GM10248 (cell line): ENCODE results near the gene UQCR11.
"Not testable (repeated sequence)": the region's sequence is repeated elsewhere in the genome, so short reads cannot be mapped to it uniquely, and the experiment has no call there.

Experiments used
- CTCF ChIA-PET: fragments of 300-600 bp; sonication (Branson Sonifier 250); formaldehyde crosslinking; extraction: SDS; loops from one replicate; lab custom pipeline; 2021; ENCODE audit warnings: antibody characterized with exemption; lab: Yijun Ruan, JAX
- POLR2A ChIA-PET: fragments of 350-650 bp; sonication (Branson Sonifier 250); formaldehyde crosslinking; extraction: SDS; loops from one replicate; lab custom pipeline; 2020; ENCODE audit warnings: antibody characterized with exemption; lab: Yijun Ruan, JAX
- DNase-seq: peaks from one replicate; pipeline ENCODE4 v3.0.0; 2012; ENCODE audit errors: extremely low spot score
- CTCF ChIP-seq: IDR thresholded peaks from 2 replicates; pipeline ENCODE4 v1.5.1; 2012; ENCODE audit warnings: mild to moderate bottlenecking, low read depth; ENCODE audit errors: extremely low read depth, missing control alignments, control extremely low read depth

The UQCR11 gene

GRCh38 chr19:1646659-1647453 lies 41.6 kb upstream of the UQCR11 start:
- no peak for DNase-seq
- no peak for TF ChIP-seq CTCF
- POLR2A ChIA-PET, result no interaction called here
- CTCF ChIA-PET, result interaction anchor here (0.8 to 1.1 kb wide), 2 partner anchors 25 to 26 kb away, joined by 3 read pairs; no protein-coding TSS in a partner anchor

- ChIA-PET POLR2A (no interaction called here), CTCF (interaction anchor here (0.8 kb wide), 1 partner anchor 26 kb away, joined by 3 read pairs; no protein-coding TSS in a partner anchor)
- no peak for TF ChIP-seq CTCF
- DNase-seq, result no peak
These were observed 40.9 kb upstream of the UQCR11 start for GRCh38 chr19:1646149-1646548.

GRCh38 chr19:1645299-1645698 lies 40.0 kb upstream of the UQCR11 start:
- ChIA-PET CTCF (no interaction called here), POLR2A (no interaction called here)

GRCh38 chr19:1644070-1644469 lies 38.8 kb upstream of the UQCR11 start:
- TF ChIP-seq CTCF, result no peak
- ChIA-PET POLR2A (interaction anchor here (0.5 kb wide), 1 partner anchor 141 kb away, joined by 3 read pairs; no protein-coding TSS in a partner anchor), CTCF (interaction anchor here (1.1 to 1.2 kb wide), 2 partner anchors 28 to 182 kb away, joined by 3 to 6 read pairs; no protein-coding TSS in a partner anchor)
- DNase-seq, result no peak

More at GRCh38 chr19:1645299-1645698, 40.0 kb upstream of the UQCR11 start:
- no peak for TF ChIP-seq CTCF
- DNase-seq, result no peak

GRCh38 chr19:1640893-1641448 lies 35.7 kb upstream of the UQCR11 start:
- DNase-seq, POLR2A ChIA-PET: not testable (repeated sequence)
- CTCF ChIA-PET, result interaction anchor here (0.8 to 1.3 kb wide), 5 partner anchors 10 to 189 kb away, joined by 3 to 5 read pairs (median 3); partner anchors contain the start of gene UQCR11

GRCh38 chr19:1636325-1637236 lies 31.3 kb upstream of the UQCR11 start:
- ChIA-PET CTCF (no interaction called here), POLR2A (no interaction called here)
- no peak for DNase-seq
- no peak for TF ChIP-seq CTCF

- POLR2A ChIA-PET, result no interaction called here
- no peak for DNase-seq
- CTCF ChIA-PET, result no interaction called here
- TF ChIP-seq CTCF, result no peak
These were observed 29.6 kb upstream of the UQCR11 start for GRCh38 chr19:1634938-1635243.
